Vein endothelial cell (primary cell): ENCODE measurements around the gene IQCH. TPM values are rescaled to one million over a fixed set of nuclear protein-coding genes. Genes with fewer than 3 reads are reported as not detected.

Experiments used
- total RNA-seq: library from RNA; depleted of rRNA; stranded (reverse); fragments of >200 nt; gene quantifications from 2 replicates; pipeline ENCODE4 v1.2.3, GENCODE V29; 2012

IQCH gene
- total RNA-seq = 1.6 TPM in 2 replicates

GRCh38 chr15:67254238-67255175, at the start of gene IQCH, which contains the start of gene AAGAB:
Gene IQCH (plus strand): TSS chr15:67254786. CDS start chr15:67254897, 111 bp downstream.
Gene AAGAB (minus strand): TSS chr15:67254661. CDS start chr15:67254631, 30 bp downstream.

GRCh38 chr15:67521029-67521782, 266.6 kb downstream of the IQCH start, which contains the start of gene C15orf61:
Gene C15orf61 (plus strand): TSS chr15:67521131. CDS start chr15:67521249, 118 bp downstream.

GRCh38 chr15:67542420-67543347, 288.1 kb downstream of the IQCH start, which contains the start of gene MAP2K5:
Gene MAP2K5 (plus strand): TSS chr15:67542703. CDS start chr15:67543336, 633 bp downstream.

Other genes with a start within 250 kb of the IQCH start
- 54.5 and 61.4 TPM in 2 replicates for gene SMAD3, start 189.2 kb upstream of the IQCH start, total RNA-seq
- gene AAGAB, start 125 bp upstream of the IQCH start, total RNA-seq = 36.9 and 48.7 TPM in 2 replicates